Left renal pelvis (tissue), 4 donors: Measurements from ENCODE around the gene KIAA1958. TPM values are rescaled to one million over a fixed set of nuclear protein-coding genes. Genes with fewer than 3 reads are reported as not detected.
"Not testable (repeated sequence)": the region's sequence is repeated elsewhere in the genome, so short reads cannot be mapped to it uniquely, and the experiment has no call there.

Experiments used
- DNase-seq, 4 donors: peaks; one replicate each; pipeline ENCODE4 v3.0.0-alpha.2; 2013; ENCODE audit warnings: low read depth in 4 of 4, low spot score in 3 of 4
- polyA plus RNA-seq, 4 donors: library from polyadenylated mRNA; unstranded; fragments of 120-200 nt; gene quantifications; one replicate each; pipeline ENCODE4 v1.2.1, GENCODE V29; 2013; ENCODE audit not compliant: insufficient read length in 4 of 4

KIAA1958 gene
- polyA plus RNA-seq, 4 donors: 5.7 to 15.9 (median 13.7) TPM

DNA sequence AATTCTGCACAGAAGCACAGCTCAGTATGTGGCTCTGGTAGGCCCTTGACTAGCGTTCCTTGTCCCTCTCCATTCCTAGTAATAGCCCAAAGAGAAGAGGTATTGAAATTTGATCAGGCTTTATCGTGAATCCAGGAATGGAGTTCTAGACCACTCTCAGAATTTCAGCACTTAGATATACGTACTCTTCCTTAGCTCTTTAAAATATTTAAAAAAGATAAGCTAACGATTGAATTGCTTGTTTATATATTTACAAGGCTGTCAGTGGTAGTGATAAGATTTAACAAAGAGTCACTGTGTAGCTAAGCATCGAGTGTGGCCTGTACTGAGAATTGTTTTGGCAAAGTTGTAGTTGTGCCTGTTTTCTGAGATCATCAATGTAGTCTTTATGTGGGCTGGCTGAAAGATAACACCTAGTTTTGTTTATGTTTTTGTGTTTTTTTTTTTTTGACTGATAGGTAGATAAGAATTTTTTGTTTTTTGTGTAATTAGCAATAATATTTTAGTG, 2.5 kb downstream of the KIAA1958 start:
- no peak for DNase-seq

DNA sequence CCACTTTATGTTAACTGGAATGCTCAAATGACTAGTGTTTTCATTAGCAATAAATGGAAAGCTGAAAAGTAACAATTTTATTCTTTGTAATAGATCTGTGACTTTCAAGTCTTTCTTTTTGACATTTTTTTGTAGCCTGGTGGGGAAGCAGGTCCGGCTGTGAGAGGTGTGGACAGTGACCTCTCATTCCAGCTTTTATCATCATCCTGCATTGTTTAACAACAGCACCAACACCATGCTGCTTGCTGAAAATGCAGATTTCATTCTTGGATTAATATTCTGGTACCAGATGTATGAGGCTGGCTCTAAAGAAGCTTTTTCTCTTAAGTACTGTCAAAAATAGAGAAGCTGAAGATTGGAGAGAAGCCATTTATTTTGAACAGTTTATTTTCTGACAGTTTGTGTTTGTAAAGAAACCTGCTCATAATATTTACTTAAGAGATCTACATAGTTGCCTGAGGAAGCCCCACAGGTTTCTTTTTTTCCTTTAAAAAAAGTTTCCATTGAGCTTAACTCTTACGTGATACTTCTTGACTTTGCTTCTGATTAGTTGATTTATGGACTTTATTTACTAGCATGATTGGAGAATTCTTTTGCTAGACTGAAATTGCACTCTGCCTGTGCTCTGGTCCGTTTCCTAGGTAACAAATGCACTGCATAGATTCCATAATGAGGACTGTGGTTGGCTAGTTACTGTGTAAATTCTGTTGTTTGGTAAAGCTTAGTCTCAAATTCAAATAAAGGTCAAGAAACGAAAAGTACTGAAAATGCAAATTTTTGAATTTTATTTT, 3.4 kb downstream of the KIAA1958 start:
- no peak for DNase-seq

DNA sequence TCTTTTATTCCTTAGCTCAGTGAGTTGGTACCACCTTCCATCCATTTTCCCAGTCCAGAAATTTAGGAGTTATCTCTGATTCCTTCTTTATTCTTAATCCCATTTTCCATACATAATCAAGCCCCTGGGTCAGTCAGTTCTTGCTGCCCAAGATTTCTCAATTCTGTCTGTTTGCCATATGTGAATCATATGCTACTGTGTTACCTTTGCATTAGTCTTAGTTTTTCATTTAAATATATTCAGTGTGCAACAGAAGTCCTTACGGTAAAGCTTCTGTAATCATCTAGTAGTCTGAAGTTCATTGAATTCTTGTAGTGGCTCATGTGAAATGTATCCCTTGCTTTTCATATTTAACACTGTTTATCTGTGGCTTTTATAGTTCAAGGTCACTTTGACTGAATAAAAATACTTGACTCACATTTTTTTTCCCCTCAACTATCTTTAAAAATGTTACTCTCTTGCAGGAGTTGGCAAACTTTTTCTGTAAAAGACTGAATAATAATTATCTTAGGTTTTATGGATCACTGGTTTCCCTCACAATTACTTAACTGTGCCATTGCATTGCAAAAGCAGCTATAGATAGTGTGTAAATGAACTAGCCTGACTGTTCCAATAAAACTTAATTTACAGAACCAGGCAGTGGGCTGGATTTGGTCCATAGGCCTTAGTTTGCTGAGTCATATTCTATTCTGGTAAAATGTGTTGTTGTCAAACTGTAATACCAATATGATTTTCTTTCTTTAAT, 6.9 kb downstream of the KIAA1958 start:
- no peak for DNase-seq

GRCh38 chr9:112494153-112494552, 7.5 kb downstream of the KIAA1958 start:
- no peak for DNase-seq

- DNase-seq: no peak
Observed at GRCh38 chr9:112495614-112496013, 9.0 kb downstream of the KIAA1958 start.

- DNase-seq: no peak
Observed at GRCh38 chr9:112496074-112496722, 9.6 kb downstream of the KIAA1958 start.

DNA sequence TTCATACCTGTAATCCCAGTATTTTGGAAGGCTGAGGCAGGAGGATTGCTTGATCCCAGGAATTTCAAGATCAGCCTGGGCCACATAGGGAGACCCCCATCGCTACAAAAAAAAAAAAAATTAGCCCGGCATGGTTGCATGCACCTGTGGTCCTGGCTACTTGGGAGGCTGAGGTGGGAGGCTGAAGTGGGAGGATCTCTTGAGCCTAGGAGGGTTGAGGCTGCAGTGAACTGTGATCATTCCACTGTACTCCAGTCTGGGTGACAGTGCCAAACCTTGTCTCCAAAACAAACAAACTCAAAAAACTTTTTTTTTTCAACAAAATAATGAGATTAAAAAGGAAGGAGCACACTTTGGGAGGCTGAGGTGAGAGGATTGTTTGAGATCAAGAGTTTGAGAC, 14.2 kb downstream of the KIAA1958 start:
- no peak for DNase-seq

- no peak for DNase-seq
Observed at GRCh38 chr9:112501287-112501686, 14.7 kb downstream of the KIAA1958 start.

DNA sequence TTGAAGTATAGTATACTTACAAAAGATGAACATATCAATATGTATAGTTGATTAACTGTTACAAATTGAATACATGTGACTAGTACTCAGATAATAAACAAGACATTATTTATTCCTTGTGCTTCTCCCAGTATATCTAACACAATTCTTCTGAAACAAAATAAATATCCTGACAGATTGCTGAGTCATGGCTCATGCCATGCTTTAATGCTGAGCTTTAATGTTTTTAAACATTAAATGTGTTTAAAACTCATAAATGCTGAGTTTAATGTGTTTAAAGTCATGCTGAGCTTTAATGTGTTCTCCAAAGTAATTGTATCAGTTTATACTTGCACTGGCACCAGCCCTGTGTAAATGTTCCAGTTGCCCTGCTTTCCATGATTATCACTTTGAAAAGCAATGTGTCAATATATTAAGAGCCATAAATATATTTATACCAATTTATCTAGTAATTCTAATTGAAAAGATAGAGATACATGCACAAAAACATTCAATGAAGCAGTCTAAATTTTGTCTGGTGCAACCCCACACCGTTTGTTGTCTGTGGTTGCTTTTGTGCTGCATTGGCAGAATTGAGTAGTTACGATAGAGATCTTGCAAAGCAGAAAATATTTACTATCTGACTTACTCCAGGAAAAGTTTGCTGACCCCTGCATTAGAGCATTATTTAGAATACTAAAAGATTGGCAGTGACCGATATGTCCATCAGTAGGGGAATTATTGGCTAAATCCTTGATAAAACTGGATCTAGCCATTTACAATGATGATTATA, 15.7 kb downstream of the KIAA1958 start:
- DNase-seq: no peak

- DNase-seq: no peak
Observed at GRCh38 chr9:112503170-112503569, 16.5 kb downstream of the KIAA1958 start.

GRCh38 chr9:112505086-112505485, 18.5 kb downstream of the KIAA1958 start:
- DNase-seq: no peak

DNA sequence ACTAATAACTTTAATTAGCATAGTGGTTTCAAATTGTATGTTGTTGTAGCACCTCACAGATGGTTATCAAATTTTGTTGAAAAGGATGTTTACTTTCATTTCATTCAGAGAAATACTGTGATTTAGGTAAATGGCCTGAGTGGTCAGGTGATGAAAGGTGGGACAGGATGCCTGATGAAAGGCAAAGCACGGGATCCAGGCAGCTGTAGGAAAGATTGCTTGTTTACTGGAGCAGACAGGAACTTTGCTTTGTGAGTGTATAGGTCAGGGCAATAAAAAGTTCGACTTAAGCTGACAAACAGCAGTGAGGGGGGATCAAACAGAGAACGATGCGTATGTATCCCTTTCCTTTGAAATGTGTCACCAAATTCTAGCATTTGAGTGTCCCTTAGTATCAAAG, 19.0 kb downstream of the KIAA1958 start:
- DNase-seq: no peak

- DNase-seq: no peak
Observed at GRCh38 chr9:112506571-112506970, 19.9 kb downstream of the KIAA1958 start.

DNA sequence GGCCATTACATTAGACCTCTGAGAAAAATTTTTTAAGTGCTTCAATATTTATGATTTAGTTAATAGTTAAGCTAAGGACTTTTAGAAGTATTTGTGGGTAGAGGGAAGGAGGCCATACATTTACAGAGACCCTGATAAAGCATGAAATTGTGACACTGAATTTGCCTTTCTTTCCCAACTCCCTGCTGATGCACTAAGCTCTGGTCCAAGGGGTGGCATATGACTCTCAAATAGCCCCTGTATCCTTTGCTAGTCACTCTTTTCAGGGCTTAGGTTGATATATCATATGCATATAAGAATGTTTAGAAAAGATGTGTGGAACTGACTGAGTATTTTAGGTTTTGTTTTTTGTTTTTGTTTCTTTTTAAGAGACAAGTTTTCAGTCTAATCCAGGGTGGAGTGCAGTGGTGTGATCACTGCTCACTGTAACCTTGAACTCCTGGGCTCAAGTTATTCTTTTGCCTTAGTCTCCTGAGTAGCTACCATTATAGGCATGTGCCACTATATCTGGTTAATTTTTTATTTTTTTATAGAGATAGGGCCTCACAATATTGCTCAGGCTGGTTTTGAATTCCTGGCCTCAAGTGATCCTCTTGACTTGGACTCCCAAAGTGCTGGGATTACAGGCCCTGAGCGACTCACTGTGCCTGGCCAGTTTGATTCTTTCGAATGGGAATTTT, 20.5 kb downstream of the KIAA1958 start:
- DNase-seq: no peak

DNA sequence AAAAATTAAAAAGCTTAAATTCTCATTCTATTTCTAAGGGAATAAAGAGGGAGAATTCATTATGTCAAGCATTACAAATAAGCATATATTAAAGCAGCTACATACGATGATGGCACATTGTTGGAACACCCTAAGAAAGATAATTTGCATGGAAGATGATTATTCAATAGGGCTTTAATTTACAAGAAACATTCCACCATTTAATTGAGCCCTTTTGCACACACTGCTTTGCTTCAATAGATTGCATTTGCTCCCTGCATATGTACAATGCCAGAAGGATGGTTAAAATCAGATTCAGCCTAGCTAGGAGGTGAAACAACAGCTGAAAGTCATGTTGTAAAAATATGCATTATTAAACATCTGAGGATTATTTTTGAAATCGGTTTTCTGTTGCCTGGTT, 21.8 kb downstream of the KIAA1958 start:
- DNase-seq: no peak

- not testable (repeated sequence) for DNase-seq
Observed at GRCh38 chr9:112512377-112512776, 25.8 kb downstream of the KIAA1958 start.

GRCh38 chr9:112516769-112517168, 30.1 kb downstream of the KIAA1958 start:
- DNase-seq: no peak

- no peak for DNase-seq
Observed at GRCh38 chr9:112520069-112520468, 33.4 kb downstream of the KIAA1958 start.

DNA sequence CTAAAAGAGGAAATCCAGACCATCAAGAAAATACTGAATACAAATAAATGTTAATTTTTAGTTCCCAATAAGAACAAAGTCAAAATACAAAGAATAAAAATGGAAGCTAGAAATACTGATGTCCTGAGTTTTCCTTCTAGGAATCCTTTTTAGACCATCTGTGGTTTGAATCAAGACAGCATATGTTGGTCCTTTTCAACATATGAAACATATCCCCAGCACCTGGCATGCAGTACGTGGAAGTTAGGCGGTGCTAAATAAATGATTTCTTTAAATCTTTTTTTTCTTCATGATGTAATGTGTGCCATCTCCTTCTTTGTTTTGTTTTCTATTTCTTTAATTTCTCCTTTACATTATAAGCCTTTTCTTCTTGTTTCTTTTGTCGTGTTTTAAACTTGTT, 34.0 kb downstream of the KIAA1958 start:
- no peak for DNase-seq

- DNase-seq: no peak
Observed at GRCh38 chr9:112526973-112527372, 40.3 kb downstream of the KIAA1958 start.
